Body of pancreas (tissue), 4 donors: ENCODE results near the gene GPC1. TPM values are rescaled to one million over a fixed set of nuclear protein-coding genes. Genes with fewer than 3 reads are reported as not detected.

Experiments used
- ATAC-seq: fragments of 150-250 bp; one replicate; pipeline ENCODE4 v1.9.1; 2016
- DNase-seq, 4 donors: peaks; one replicate each; pipeline ENCODE4 v3.0.0-alpha.2; 2019
- H3K27ac ChIP-seq, 4 donors: fragments of 200-600 bp; sonication (generic); 1 replicate in 3 of 4; 2 replicates in 1 of 4; pipeline versions ENCODE4 v1.5.1 to v1.6.1; 2016 to 2019; ENCODE audit warnings: mild to moderate bottlenecking in 1 of 4, mixed read lengths in 1 of 4, moderate library complexity in 1 of 4
- H3K27me3 ChIP-seq, 2 donors: fragments of 200-600 bp; sonication (generic); one replicate each; pipeline ENCODE4 v1.6.0; 2016; ENCODE audit warnings: mild to moderate bottlenecking in 1 of 2
- H3K36me3 ChIP-seq, 2 donors: fragments of 200-600 bp; sonication (generic); replicated peaks in 1 of 2; 2 replicates each; pipeline ENCODE4 v1.5.1; 2016; ENCODE audit warnings: low read depth in 2 of 2; ENCODE audit not compliant: insufficient read depth in 1 of 2
- H3K4me1 ChIP-seq: fragments of 200-600 bp; sonication (generic); one replicate; pipeline ENCODE4 v1.6.0; 2016
- H3K4me3 ChIP-seq, 2 donors: fragments of 200-600 bp; sonication (generic); 1 replicate in 1 of 2; 2 replicates in 1 of 2; pipeline ENCODE4 v1.5.1; 2016 to 2019
- H3K9me3 ChIP-seq, 3 donors: fragments of 200-600 bp; sonication (generic); 1 replicate in 2 of 3; 2 replicates in 1 of 3; pipeline ENCODE4 v1.5.1; 2016
- POLR2A ChIP-seq, 3 donors: fragments of 450-650 bp; IDR thresholded peaks; one replicate each; pipeline ENCODE4 v1.6.1; 2016; ENCODE audit warnings: antibody characterized with exemption in 3 of 3, mild to moderate bottlenecking in 2 of 3
- WGBS, 2 donors: methylation state at CpG; one replicate each; pipeline ENCODE4 v1.1.5; 2017; 5-methylcytosine and 5-hydroxymethylcytosine counted together
- intact Hi-C: fragments of 100-400 bp; cut with DNase I; formaldehyde crosslinking; loops from one replicate; pipeline ENCODE4 v1.15.1; 2023
- total RNA-seq, 2 donors: library from RNA; depleted of rRNA; stranded (reverse); fragments of >200 nt; gene quantifications; one replicate each; pipeline ENCODE4 v1.1.0, GENCODE V29; 2016
- TF ChIP-seq, protein P1 (sequence below), 7 experiments: fragments of 450-650 bp in 4 of 7; fragments of 200-600 bp in 3 of 7; sonication (generic) in 3 of 7; IDR thresholded peaks; one replicate each; pipeline ENCODE4 v1.5.1; 2016 to 2019; ENCODE audit warnings: antibody characterized with exemption in 7 of 7

GPC1 gene
- total RNA-seq, 2 donors from 2014 or later = 23.3 to 30.7 TPM

DNA sequence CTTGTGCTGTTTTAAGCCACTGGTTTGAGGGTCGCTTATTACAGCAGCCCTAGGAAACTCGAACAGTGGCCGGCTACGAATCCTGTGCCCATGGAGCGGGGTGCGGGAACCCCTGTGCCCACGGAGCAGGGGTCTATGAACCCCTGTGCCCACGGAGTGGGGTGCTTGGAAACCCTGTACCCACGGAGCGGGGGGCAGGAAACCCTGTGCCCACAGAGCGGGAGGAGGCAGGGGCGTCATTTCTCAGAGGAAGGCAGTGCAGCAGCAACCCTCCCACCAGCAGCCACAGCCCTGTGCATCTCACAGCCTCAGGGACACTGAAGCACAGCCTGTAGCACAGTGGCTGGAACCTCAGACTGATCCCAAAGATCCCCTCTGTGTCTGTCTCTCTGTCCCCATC is 34.2 kb upstream of the GPC1 start:
- ATAC-seq (no peak), DNase-seq (peak in 1 of 4 donors; percentile 0)
- intact Hi-C loops = no loop called here
- H3K27me3 ChIP-seq = no peaks in the 10 kb centered on the region
- H3K4me3 ChIP-seq = no peak overlapping the region
- H3K4me1 ChIP-seq = no peaks in the 10 kb centered on the region
- no peaks in the 10 kb centered on the region for H3K9me3 ChIP-seq
- TF ChIP-seq, protein P1, sequence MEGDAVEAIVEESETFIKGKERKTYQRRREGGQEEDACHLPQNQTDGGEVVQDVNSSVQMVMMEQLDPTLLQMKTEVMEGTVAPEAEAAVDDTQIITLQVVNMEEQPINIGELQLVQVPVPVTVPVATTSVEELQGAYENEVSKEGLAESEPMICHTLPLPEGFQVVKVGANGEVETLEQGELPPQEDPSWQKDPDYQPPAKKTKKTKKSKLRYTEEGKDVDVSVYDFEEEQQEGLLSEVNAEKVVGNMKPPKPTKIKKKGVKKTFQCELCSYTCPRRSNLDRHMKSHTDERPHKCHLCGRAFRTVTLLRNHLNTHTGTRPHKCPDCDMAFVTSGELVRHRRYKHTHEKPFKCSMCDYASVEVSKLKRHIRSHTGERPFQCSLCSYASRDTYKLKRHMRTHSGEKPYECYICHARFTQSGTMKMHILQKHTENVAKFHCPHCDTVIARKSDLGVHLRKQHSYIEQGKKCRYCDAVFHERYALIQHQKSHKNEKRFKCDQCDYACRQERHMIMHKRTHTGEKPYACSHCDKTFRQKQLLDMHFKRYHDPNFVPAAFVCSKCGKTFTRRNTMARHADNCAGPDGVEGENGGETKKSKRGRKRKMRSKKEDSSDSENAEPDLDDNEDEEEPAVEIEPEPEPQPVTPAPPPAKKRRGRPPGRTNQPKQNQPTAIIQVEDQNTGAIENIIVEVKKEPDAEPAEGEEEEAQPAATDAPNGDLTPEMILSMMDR (IDR thresholded peaks at IDR 0.05) = no peak
- TF ChIP-seq POLR2A (IDR thresholded peaks at IDR 0.05) = no peak
- no peaks in the 10 kb centered on the region for H3K36me3 ChIP-seq
- no peak overlapping the region for H3K27ac ChIP-seq
- WGBS, 2 donors = 78 to 83% methylated on average over 7 to 12 of the region's 12 CpGs

- H3K27ac ChIP-seq = no peak overlapping the region
- no peaks in the 10 kb centered on the region for H3K27me3 ChIP-seq
- no peaks in the 10 kb centered on the region for H3K4me1 ChIP-seq
- no peaks in the 10 kb centered on the region for H3K36me3 ChIP-seq
- H3K9me3 ChIP-seq = no peaks in the 10 kb centered on the region
- ATAC-seq = no peak
- peak in 2 of 4 donors; percentile 0 to 3 for DNase-seq
- 79% methylated on average over 17 to 22 of the region's 22 CpGs for WGBS, 2 donors
- no peak overlapping the region for H3K4me3 ChIP-seq
- no peak for TF ChIP-seq POLR2A (IDR thresholded peaks at IDR 0.05)
- TF ChIP-seq, protein P1 (IDR thresholded peaks at IDR 0.05) = no peak
- intact Hi-C loops = no loop called here
Measured at GRCh38 chr2:240401781-240402551, 33.5 kb upstream of the GPC1 start.

GRCh38 chr2:240402566-240403272 is 32.7 kb upstream of the GPC1 start:
- TF ChIP-seq, protein P1 (IDR thresholded peaks at IDR 0.05) = no peak
- no peak for TF ChIP-seq POLR2A (IDR thresholded peaks at IDR 0.05)
- DNase-seq = peak in 2 of 4 donors; percentile 1 to 3

GRCh38 chr2:240403396-240404104 is 31.9 kb upstream of the GPC1 start:
- peak in 2 of 4 donors; percentile 0 for DNase-seq
- intact Hi-C loops = no loop called here

More at GRCh38 chr2:240402566-240403272, 32.7 kb upstream of the GPC1 start:
- intact Hi-C loops = no loop called here
- H3K4me3 ChIP-seq = no peak overlapping the region
- H3K27ac ChIP-seq = no peak overlapping the region
- H3K36me3 ChIP-seq = no peaks in the 10 kb centered on the region
- no peaks in the 10 kb centered on the region for H3K4me1 ChIP-seq
- H3K27me3 ChIP-seq = no peaks in the 10 kb centered on the region
- H3K9me3 ChIP-seq = no peaks in the 10 kb centered on the region
- ATAC-seq = no peak
- 74 to 81% methylated on average over 18 of the region's 18 CpGs for WGBS, 2 donors

More at GRCh38 chr2:240403396-240404104, 31.9 kb upstream of the GPC1 start:
- Histone ChIP-seq H3K4me1 (no peaks in the 10 kb centered on the region), H3K27me3 (no peaks in the 10 kb centered on the region), H3K36me3 (no peaks in the 10 kb centered on the region), H3K27ac (no peak overlapping the region), H3K4me3 (no peak overlapping the region), H3K9me3 (no peaks in the 10 kb centered on the region)
- no peak for ATAC-seq
- WGBS, 2 donors = 64 to 73% methylated on average over 15 to 17 of the region's 18 CpGs
- TF ChIP-seq POLR2A (IDR thresholded peaks at IDR 0.05) = no peak
- TF ChIP-seq, protein P1 (IDR thresholded peaks at IDR 0.05) = no peak
